H9 (cell line): Measurements from ENCODE around the gene NKX1-1. TPM values are rescaled to one million over a fixed set of nuclear protein-coding genes. Genes with fewer than 3 reads are reported as not detected.
"Not testable (repeated sequence)": the region's sequence is repeated elsewhere in the genome, so short reads cannot be mapped to it uniquely, and the experiment has no call there.

ENCODE experiments used
- DNase-seq: peaks from one replicate; pipeline ENCODE4 v3.0.0-alpha.2; 2017
- H2AFZ ChIP-seq: one replicate; pipeline ENCODE4 v1.6.1; 2013; ENCODE audit warnings: mild to moderate bottlenecking, low read length, control low read depth, moderate library complexity
- H2AK5ac ChIP-seq: 2 replicates; pipeline ENCODE4 v1.6.1; 2013; ENCODE audit warnings: low read length, control low read depth, mixed read lengths; ENCODE audit not compliant: insufficient read length
- H2BK120ac ChIP-seq: one replicate; pipeline ENCODE4 v1.6.1; 2013; ENCODE audit warnings: low read depth, mild to moderate bottlenecking, low read length, control low read depth, inconsistent platforms; ENCODE audit not compliant: poor library complexity, severe bottlenecking
- H2BK12ac ChIP-seq: 2 replicates; pipeline ENCODE4 v1.6.1; 2013; ENCODE audit warnings: low read length, control low read depth, mixed read lengths, low read depth; ENCODE audit not compliant: insufficient read length
- H2BK15ac ChIP-seq: 2 replicates; pipeline ENCODE4 v1.6.1; 2013; ENCODE audit warnings: low read depth, low read length, control low read depth
- H2BK20ac ChIP-seq: one replicate; pipeline ENCODE4 v1.6.1; 2013; ENCODE audit warnings: low read depth, mild to moderate bottlenecking, low read length, control low read depth, inconsistent platforms; ENCODE audit not compliant: poor library complexity, severe bottlenecking
- H2BK5ac ChIP-seq: 2 replicates; pipeline ENCODE4 v1.6.1; 2013; ENCODE audit warnings: low read length, control low read depth, mixed read lengths; ENCODE audit not compliant: insufficient read length
- H3K14ac ChIP-seq: 2 replicates; pipeline ENCODE4 v1.6.1; 2013; ENCODE audit warnings: low read length, control low read depth; ENCODE audit not compliant: insufficient read depth
- H3K18ac ChIP-seq: 2 replicates; pipeline ENCODE4 v1.6.1; 2013; ENCODE audit warnings: low read depth, mild to moderate bottlenecking, mixed read lengths, low read length, control low read depth; ENCODE audit not compliant: insufficient read length
- H3K23ac ChIP-seq: 2 replicates; pipeline ENCODE4 v1.6.1; 2013; ENCODE audit warnings: low read length, control low read depth, mixed read lengths, low read depth; ENCODE audit not compliant: insufficient read length
- H3K23me2 ChIP-seq: 2 replicates; pipeline ENCODE4 v1.6.1; 2013; ENCODE audit warnings: low read depth, mild to moderate bottlenecking, mixed read lengths, low read length, control low read depth; ENCODE audit not compliant: insufficient read length, poor library complexity, severe bottlenecking
- H3K27ac ChIP-seq: 2 replicates; pipeline ENCODE4 v1.5.1; 2013; ENCODE audit warnings: low read length, control low read depth, mixed read lengths, low read depth; ENCODE audit not compliant: insufficient read length
- H3K27me3 ChIP-seq: 2 replicates; pipeline ENCODE4 v1.6.1; 2013; ENCODE audit warnings: low read length, control low read depth, inconsistent platforms; ENCODE audit not compliant: insufficient read depth
- H3K4ac ChIP-seq: 2 replicates; pipeline ENCODE4 v1.6.1; 2013; ENCODE audit warnings: low read depth, mild to moderate bottlenecking, control low read depth, inconsistent platforms, low read length, moderate library complexity
- H3K4me1 ChIP-seq: 2 replicates; pipeline ENCODE4 v1.6.1; 2013; ENCODE audit warnings: low read length, control low read depth, inconsistent platforms; ENCODE audit not compliant: insufficient read depth
- H3K4me2 ChIP-seq: 2 replicates; pipeline ENCODE4 v1.6.1; 2013; ENCODE audit warnings: low read length, control low read depth, mixed read lengths; ENCODE audit not compliant: insufficient read length, insufficient read depth
- H3K56ac ChIP-seq: 2 replicates; pipeline ENCODE4 v1.6.1; 2013; ENCODE audit warnings: low read depth, mild to moderate bottlenecking, mixed read lengths, low read length, control low read depth; ENCODE audit not compliant: insufficient read length
- H3K79me1 ChIP-seq: 2 replicates; pipeline ENCODE4 v1.6.1; 2013; ENCODE audit warnings: low read depth, mild to moderate bottlenecking, moderate library complexity, low read length, control low read depth, inconsistent platforms; ENCODE audit not compliant: insufficient read depth, poor library complexity, severe bottlenecking
- H3K79me2 ChIP-seq: 2 replicates; pipeline ENCODE4 v1.6.1; 2013; ENCODE audit warnings: low read length, control low read depth, inconsistent platforms; ENCODE audit not compliant: insufficient read depth
- H3K9ac ChIP-seq: 2 replicates; pipeline ENCODE4 v1.6.1; 2013; ENCODE audit warnings: low read length, control low read depth, mixed read lengths; ENCODE audit not compliant: insufficient read length; ENCODE audit errors: extremely low read depth
- H3K9me3 ChIP-seq: one replicate; pipeline ENCODE4 v1.6.1; 2013; ENCODE audit warnings: low read depth, low read length, inconsistent platforms; ENCODE audit not compliant: control insufficient read depth
- H3T11ph ChIP-seq: one replicate; pipeline ENCODE4 v1.6.1; 2013; ENCODE audit warnings: mild to moderate bottlenecking, low read length, control low read depth, inconsistent platforms
- H4K20me1 ChIP-seq: one replicate; pipeline ENCODE4 v1.6.1; 2013; ENCODE audit not compliant: control insufficient read depth, insufficient read length, insufficient read depth
- H4K5ac ChIP-seq: 2 replicates; pipeline ENCODE4 v1.6.1; 2013; ENCODE audit warnings: low read depth, mild to moderate bottlenecking, mixed read lengths, low read length, control low read depth; ENCODE audit not compliant: insufficient read length
- H4K8ac ChIP-seq: replicated peaks from 2 replicates; pipeline ENCODE4 v1.6.1; 2013; ENCODE audit warnings: low read length, control low read depth, mixed read lengths, low read depth; ENCODE audit not compliant: insufficient read length
- H4K91ac ChIP-seq: 2 replicates; pipeline ENCODE4 v1.6.1; 2013; ENCODE audit warnings: low read depth, mild to moderate bottlenecking, moderate library complexity, mixed read lengths, low read length, control low read depth; ENCODE audit not compliant: insufficient read length
- H3K27ac Mint-ChIP-seq, 3 experiments: 2 replicates in 2 of 3; 3 replicates in 1 of 3; pipeline ENCODE4 v1.8.0; 2020 to 2021; ENCODE audit warnings: mixed read lengths in 3 of 3, mild to moderate bottlenecking in 1 of 3, moderate library complexity in 1 of 3
- H3K27me3 Mint-ChIP-seq: 2 replicates; pipeline ENCODE4 v1.8.0; 2021; ENCODE audit warnings: low read depth, mild to moderate bottlenecking, moderate library complexity, mixed read lengths
- H3K36me3 Mint-ChIP-seq, 3 experiments: 2 replicates in 2 of 3; 3 replicates in 1 of 3; pipeline ENCODE4 v1.8.0; 2020 to 2021; ENCODE audit warnings: low read depth in 3 of 3, mixed read lengths in 3 of 3; ENCODE audit not compliant: insufficient read depth in 1 of 3
- H3K4me1 Mint-ChIP-seq, 2 experiments: 2 replicates each; pipeline ENCODE4 v1.8.0; 2020; ENCODE audit warnings: mixed read lengths in 2 of 2
- H3K4me3 Mint-ChIP-seq, 2 experiments: 2 replicates in 1 of 2; 3 replicates in 1 of 2; pipeline ENCODE4 v1.8.0; 2020 to 2021; ENCODE audit warnings: mild to moderate bottlenecking in 2 of 2, mixed read lengths in 2 of 2, moderate library complexity in 1 of 2
- H3K9me3 Mint-ChIP-seq, 2 experiments: 2 replicates in 1 of 2; 3 replicates in 1 of 2; pipeline ENCODE4 v1.8.0; 2020; ENCODE audit warnings: mild to moderate bottlenecking in 2 of 2, mixed read lengths in 2 of 2, moderate library complexity in 1 of 2
- WGBS: extraction: QIAGEN DNeasy Blood & Tissue Kit; methylation state at CpG from one replicate; pipeline ENCODE4 v1.1.7; 2013; ENCODE audit warnings: missing lambda C conversion rate, low lambda C conversion rate, mixed read lengths; ENCODE audit not compliant: insufficient read length; ENCODE audit errors: extremely low coverage; 5-methylcytosine and 5-hydroxymethylcytosine counted together
- total RNA-seq: library from RNA; stranded (reverse); gene quantifications from 2 replicates; pipeline ENCODE4 v1.2.1, GENCODE V29; 2021
- TF ChIP-seq, protein P1 (sequence below): fragments of 200-600 bp; sonication (generic); conservative IDR thresholded peaks from 3 replicates; pipeline ENCODE4 v1.8.0; 2021; ENCODE audit warnings: antibody characterized with exemption, mild to moderate bottlenecking

Gene NKX1-1
- total RNA-seq, 1 experiment from 2014 or later, result not detected

DNA sequence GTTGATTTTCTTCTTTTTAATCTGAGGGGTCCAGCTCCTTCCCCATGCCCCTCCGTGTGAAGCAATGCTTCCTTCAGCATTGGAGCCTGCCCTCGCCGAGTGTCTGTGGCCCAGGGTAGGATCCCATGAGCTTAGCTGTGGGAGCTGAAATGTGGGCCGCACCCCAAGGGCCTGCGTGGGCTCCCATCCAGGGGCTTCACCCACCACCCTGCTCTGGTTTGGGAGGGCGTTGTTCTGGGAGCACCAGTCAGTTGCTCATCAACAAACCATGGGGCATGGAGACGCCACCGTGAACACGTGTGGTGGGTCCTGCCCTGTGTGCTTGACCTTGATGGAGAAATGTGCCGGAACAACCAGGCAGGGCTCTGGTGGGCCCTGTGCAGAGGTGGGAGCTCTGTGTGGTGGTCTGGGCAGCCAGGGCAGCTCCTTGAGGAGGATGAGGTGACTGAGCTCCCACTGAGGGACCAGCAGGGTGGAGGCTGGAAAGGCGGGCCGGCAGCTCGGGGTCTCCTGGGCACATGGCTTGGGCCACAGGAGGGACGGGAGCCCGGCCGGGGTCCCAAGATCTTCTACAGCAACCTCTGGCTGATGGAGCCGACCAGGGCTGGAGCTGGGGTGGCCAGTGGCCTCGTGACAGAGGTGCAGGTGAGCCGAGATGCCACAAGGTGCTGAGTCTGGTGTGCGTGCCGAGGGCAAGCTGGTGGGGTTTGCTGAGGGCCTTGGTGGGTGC, 39.6 kb upstream of the NKX1-1 start:
- H2BK5ac ChIP-seq, result no peak overlapping the region
- no CpG with 5 or more reads among the region's 21 CpGs for WGBS

DNA sequence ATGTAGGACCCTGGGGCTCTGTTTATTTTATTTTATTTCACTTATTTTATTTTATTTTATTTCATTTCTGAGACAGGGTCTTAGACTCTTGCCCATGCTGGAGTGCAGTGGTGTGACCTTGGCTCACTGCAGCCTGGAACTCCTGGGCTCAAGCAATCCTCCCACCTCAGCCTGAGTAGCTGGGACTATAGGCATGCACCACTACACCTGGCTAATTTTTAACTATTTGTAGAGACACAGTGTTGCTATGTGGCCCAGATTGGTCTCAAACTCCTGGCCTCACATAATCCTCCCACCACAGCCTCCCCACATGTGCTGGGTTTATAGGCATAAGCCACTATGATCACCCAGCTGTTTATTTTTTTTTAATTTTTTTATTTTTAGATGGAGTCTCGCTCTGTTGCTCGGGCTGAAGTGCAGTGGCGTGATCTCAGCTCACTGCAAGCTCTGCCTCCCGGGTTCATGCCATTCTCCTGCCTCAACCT, 37.5 kb upstream of the NKX1-1 start:
- not testable (repeated sequence) for H3K23ac ChIP-seq, H4K91ac ChIP-seq, H3K4me2 ChIP-seq, H4K5ac ChIP-seq, H3K4me3 Mint-ChIP-seq, H3K9ac ChIP-seq, H3K4me1 Mint-ChIP-seq, DNase-seq, H3K27ac ChIP-seq, H3K23me2 ChIP-seq, H2BK20ac ChIP-seq, H2AK5ac ChIP-seq, H2BK120ac ChIP-seq, H3K4ac ChIP-seq, H3K56ac ChIP-seq, H4K8ac ChIP-seq, H3K79me2 ChIP-seq, H3K27ac Mint-ChIP-seq, H3K9me3 ChIP-seq, H3K27me3 ChIP-seq, H3K27me3 Mint-ChIP-seq, H3K79me1 ChIP-seq, H2AFZ ChIP-seq, H2BK5ac ChIP-seq, H3K4me1 ChIP-seq, H3K9me3 Mint-ChIP-seq, H2BK12ac ChIP-seq, H3T11ph ChIP-seq, H2BK15ac ChIP-seq, H3K14ac ChIP-seq, H3K36me3 Mint-ChIP-seq, H4K20me1 ChIP-seq, H3K18ac ChIP-seq
- no CpG with 5 or more reads among the region's 4 CpGs for WGBS

More for the DNA sequence above, 39.6 kb upstream of the NKX1-1 start:
- Histone ChIP-seq H3K9me3 (no peaks in the 10 kb centered on the region), H3K56ac (no peak overlapping the region), H3K27ac (no peak overlapping the region), H2BK120ac (no peak overlapping the region), H4K91ac (no peak overlapping the region), H2BK20ac (no peak overlapping the region), H3K23me2 (no peaks in the 10 kb centered on the region), H3K4ac (no peak overlapping the region), H2BK12ac (no peak overlapping the region), H3K79me2 (no peaks in the 10 kb centered on the region), H3K4me1 (no peaks in the 10 kb centered on the region), H3K9ac (no peak overlapping the region), H3K14ac (no peak overlapping the region), H3K79me1 (no peaks in the 10 kb centered on the region), H3K23ac (no peak overlapping the region), H2AK5ac (no peak overlapping the region), H4K20me1 (no peaks in the 10 kb centered on the region), H2AFZ (no peak overlapping the region), H4K5ac (no peak overlapping the region), H3K4me2 (no peak overlapping the region), H2BK15ac (no peak overlapping the region), H3K18ac (no peak overlapping the region), H3T11ph (no peak overlapping the region), H4K8ac (no peak overlapping the region), H3K27me3 (no peaks in the 10 kb centered on the region)
- no peaks in the 10 kb centered on the region for H3K36me3 Mint-ChIP-seq
- no peak for DNase-seq
- no peak overlapping the region for H3K27ac Mint-ChIP-seq
- H3K4me3 Mint-ChIP-seq, result no peak overlapping the region; a peak in 1 of 5 replicates
- H3K9me3 Mint-ChIP-seq, result no peaks in the 10 kb centered on the region
- no peaks in the 10 kb centered on the region for H3K4me1 Mint-ChIP-seq
- peaks cover 4% of the 10 kb centered on the region; the same call in 1 of the 2 replicates for H3K27me3 Mint-ChIP-seq
- TF ChIP-seq, protein P1, sequence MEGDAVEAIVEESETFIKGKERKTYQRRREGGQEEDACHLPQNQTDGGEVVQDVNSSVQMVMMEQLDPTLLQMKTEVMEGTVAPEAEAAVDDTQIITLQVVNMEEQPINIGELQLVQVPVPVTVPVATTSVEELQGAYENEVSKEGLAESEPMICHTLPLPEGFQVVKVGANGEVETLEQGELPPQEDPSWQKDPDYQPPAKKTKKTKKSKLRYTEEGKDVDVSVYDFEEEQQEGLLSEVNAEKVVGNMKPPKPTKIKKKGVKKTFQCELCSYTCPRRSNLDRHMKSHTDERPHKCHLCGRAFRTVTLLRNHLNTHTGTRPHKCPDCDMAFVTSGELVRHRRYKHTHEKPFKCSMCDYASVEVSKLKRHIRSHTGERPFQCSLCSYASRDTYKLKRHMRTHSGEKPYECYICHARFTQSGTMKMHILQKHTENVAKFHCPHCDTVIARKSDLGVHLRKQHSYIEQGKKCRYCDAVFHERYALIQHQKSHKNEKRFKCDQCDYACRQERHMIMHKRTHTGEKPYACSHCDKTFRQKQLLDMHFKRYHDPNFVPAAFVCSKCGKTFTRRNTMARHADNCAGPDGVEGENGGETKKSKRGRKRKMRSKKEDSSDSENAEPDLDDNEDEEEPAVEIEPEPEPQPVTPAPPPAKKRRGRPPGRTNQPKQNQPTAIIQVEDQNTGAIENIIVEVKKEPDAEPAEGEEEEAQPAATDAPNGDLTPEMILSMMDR, result no peak
